ENCODE results near the gene ZNF407. TPM values are rescaled to one million over a fixed set of nuclear protein-coding genes. Genes with fewer than 3 reads are reported as not detected.

The ZNF407 gene
- total and polyA plus RNA-seq, 2 of the 13 experiments (the other 11 are each of a cell fraction or from before 2014, with no cell fraction given) = 2.3 to 8.7 TPM

DNA sequence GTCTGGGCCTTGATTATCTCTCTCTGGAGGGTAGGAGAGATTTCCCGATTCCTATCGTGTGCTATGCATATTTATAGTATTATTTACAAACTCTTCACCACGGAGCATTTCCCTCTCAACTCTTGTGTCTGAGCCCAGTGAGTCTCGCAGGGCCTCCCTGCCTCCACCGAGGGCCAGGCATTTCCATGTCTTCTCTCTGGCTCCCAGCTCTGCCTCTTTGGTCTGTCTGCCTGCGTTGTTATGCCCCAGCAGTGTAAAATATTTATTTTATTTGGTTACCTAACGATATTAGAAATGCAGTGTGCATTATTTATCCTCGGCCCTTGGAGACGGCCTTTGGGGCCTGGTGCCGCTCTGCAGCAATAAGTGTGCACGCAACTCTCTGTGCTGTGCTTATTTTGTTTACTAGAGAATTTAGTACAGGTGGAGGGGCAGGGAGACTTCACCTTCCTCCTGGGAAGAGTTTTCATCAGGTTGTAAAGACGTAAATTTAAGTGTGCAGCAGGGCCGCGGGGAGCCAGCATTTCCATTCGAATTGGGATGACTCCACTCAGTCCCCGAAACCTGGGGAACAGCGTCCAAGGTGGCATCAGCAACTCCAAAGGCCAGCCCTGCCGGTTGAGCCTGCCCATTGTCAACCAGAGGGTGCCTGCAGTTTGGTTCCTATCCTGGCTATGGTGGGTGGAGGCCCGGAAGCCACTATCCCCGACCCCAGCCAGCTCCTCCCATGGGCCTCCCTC, 511.1 kb downstream of the ZNF407 start:
- no peaks in the 10 kb centered on the region for H3K36me3 ChIP-seq (replicated peaks in 1 of 2; ENCODE audit: control insufficient read depth in 1 of 2, insufficient read depth in 2 of 2, low read length in 2 of 2)
- no peaks in the 10 kb centered on the region for H3K79me2 ChIP-seq (ENCODE audit: insufficient read depth, low read length)
- in situ Hi-C loops (cut with HindIII; ENCODE audit: extremely low pct_ligation_motif_present, low pct_unique_long_range_greater_than_20kb) = no loop called here
- H3K4me3 ChIP-seq (replicated peaks in 1 of 3; ENCODE audit: insufficient read depth in 1 of 3, low read depth in 2 of 3, low read length in 3 of 3) = no peak overlapping the region
- BruUV-seq (replicated peaks) = no TSS peak
- ChIA-PET POLR2A (no interaction called here), CTCF (ENCODE audit: low intra/inter-chr PET ratio, low total read pairs) (no interaction called here)
- H3K27me3 ChIP-seq (ENCODE audit: control insufficient read depth in 1 of 2, insufficient read depth in 2 of 2, low read length in 2 of 2) = peaks cover 8 to 90% of the 10 kb centered on the region in 2 experiments
- H2AFZ ChIP-seq (ENCODE audit: low read length) = no peak overlapping the region
- DNase-seq (ENCODE audit: low spot score) = no peak
- H3K27ac ChIP-seq (ENCODE audit: extremely low read length, insufficient read depth, low read length) = no peak overlapping the region
- H3K4me2 ChIP-seq (ENCODE audit: low read depth, low read length) = no peak overlapping the region
- WGBS (ENCODE audit: low lambda C conversion rate) = 43% methylated on average over 12 of the region's 20 CpGs
- intact Hi-C loops (cut with micrococcal nuclease; ENCODE audit: unreplicated experiment) = no loop called here
- H4K20me1 ChIP-seq (ENCODE audit: insufficient read depth, low read length) = no peaks in the 10 kb centered on the region
- no peaks in the 10 kb centered on the region for H3K9me3 ChIP-seq (ENCODE audit: low read length)
- H3K9ac ChIP-seq (ENCODE audit: insufficient read depth, low read depth, low read length) = no peak overlapping the region
- FAIRE-seq = no peak
- H3K4me1 ChIP-seq (ENCODE audit: insufficient read depth, low read length) = no peaks in the 10 kb centered on the region
- TF ChIP-seq ATF7-NPFF (CRISPR knock-in tag; IDR thresholded peaks at IDR 0.05; ENCODE audit: low read depth) (no peak), MBNL3 (CRISPR knock-in tag; conservative IDR thresholded peaks at IDR 0.05) (no peak), SP5 (CRISPR knock-in tag; IDR thresholded peaks at IDR 0.05; ENCODE audit: borderline replicate concordance, low read depth) (no peak), CHD4 (IDR thresholded peaks at IDR 0.05; ENCODE audit: borderline replicate concordance, low read length) (no peak), SIX4 (CRISPR knock-in tag; IDR thresholded peaks at IDR 0.05) (no peak), ZNF251 (CRISPR knock-in tag; IDR thresholded peaks at IDR 0.05) (no peak), ZNF839 (CRISPR knock-in tag; IDR thresholded peaks at IDR 0.05; ENCODE audit: borderline replicate concordance) (no peak), SRY (CRISPR knock-in tag; IDR thresholded peaks at IDR 0.05) (no peak), PRDM15 (CRISPR knock-in tag; IDR thresholded peaks at IDR 0.05) (no peak)
- TF ChIP-seq, protein P1, sequence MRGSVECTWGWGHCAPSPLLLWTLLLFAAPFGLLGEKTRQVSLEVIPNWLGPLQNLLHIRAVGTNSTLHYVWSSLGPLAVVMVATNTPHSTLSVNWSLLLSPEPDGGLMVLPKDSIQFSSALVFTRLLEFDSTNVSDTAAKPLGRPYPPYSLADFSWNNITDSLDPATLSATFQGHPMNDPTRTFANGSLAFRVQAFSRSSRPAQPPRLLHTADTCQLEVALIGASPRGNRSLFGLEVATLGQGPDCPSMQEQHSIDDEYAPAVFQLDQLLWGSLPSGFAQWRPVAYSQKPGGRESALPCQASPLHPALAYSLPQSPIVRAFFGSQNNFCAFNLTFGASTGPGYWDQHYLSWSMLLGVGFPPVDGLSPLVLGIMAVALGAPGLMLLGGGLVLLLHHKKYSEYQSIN (CRISPR knock-in tag; IDR thresholded peaks at IDR 0.05; ENCODE audit: borderline replicate concordance) = no peak
- no peak for ATAC-seq
